Stimulated activated naive CD4-positive, alpha-beta T cell treated with Interleukin-2 at 50 U/mL for 16 hours (primary cell): ENCODE data around the gene ANKRD39.

Experiments used
- DNase-seq: peaks from one replicate; lab custom pipeline; 2025; lab: John Stamatoyannopoulos, UW

The ANKRD39 gene

GRCh38 chr2:96887493-96888012 is 29.7 kb upstream of the ANKRD39 start:
- DNase-seq: no peak

- no peak for DNase-seq
Observed at GRCh38 chr2:96885432-96886347, 27.9 kb upstream of the ANKRD39 start.

- no peak for DNase-seq
Observed at GRCh38 chr2:96884299-96885094, 26.7 kb upstream of the ANKRD39 start.

- no peak for DNase-seq
Observed at GRCh38 chr2:96883306-96883705, 25.5 kb upstream of the ANKRD39 start.

GRCh38 chr2:96882906-96883305 is 25.1 kb upstream of the ANKRD39 start:
- DNase-seq: no peak

GRCh38 chr2:96882230-96882629 is 24.4 kb upstream of the ANKRD39 start:
- no peak for DNase-seq

- no peak for DNase-seq
Observed at GRCh38 chr2:96881349-96882195, 23.8 kb upstream of the ANKRD39 start.

GRCh38 chr2:96880891-96881273 is 23.1 kb upstream of the ANKRD39 start:
- no peak for DNase-seq

GRCh38 chr2:96879545-96880040 is 21.8 kb upstream of the ANKRD39 start:
- DNase-seq: no peak

- no peak for DNase-seq
Observed at GRCh38 chr2:96878796-96879544, 21.2 kb upstream of the ANKRD39 start.

GRCh38 chr2:96878171-96878570 is 20.4 kb upstream of the ANKRD39 start:
- no peak for DNase-seq

- no peak for DNase-seq
Observed at GRCh38 chr2:96877631-96878092, 19.8 kb upstream of the ANKRD39 start.

GRCh38 chr2:96877042-96877451 is 19.2 kb upstream of the ANKRD39 start:
- no peak for DNase-seq

- no peak for DNase-seq
Observed at GRCh38 chr2:96876269-96877041, 18.6 kb upstream of the ANKRD39 start.

GRCh38 chr2:96875498-96876268 is 17.9 kb upstream of the ANKRD39 start:
- DNase-seq: no peak

GRCh38 chr2:96874198-96874831 is 16.5 kb upstream of the ANKRD39 start:
- no peak for DNase-seq

- no peak for DNase-seq
Observed at GRCh38 chr2:96873651-96874096, 15.9 kb upstream of the ANKRD39 start.

- DNase-seq: no peak
Observed at GRCh38 chr2:96872591-96873349, 15.0 kb upstream of the ANKRD39 start.
